ENCODE measurements around the gene MAPT. TPM values are rescaled to one million over a fixed set of nuclear protein-coding genes. Genes with fewer than 3 reads are reported as not detected.

Gene MAPT
- total RNA-seq, 1 donor from 2014 or later = 2.1 TPM

DNA sequence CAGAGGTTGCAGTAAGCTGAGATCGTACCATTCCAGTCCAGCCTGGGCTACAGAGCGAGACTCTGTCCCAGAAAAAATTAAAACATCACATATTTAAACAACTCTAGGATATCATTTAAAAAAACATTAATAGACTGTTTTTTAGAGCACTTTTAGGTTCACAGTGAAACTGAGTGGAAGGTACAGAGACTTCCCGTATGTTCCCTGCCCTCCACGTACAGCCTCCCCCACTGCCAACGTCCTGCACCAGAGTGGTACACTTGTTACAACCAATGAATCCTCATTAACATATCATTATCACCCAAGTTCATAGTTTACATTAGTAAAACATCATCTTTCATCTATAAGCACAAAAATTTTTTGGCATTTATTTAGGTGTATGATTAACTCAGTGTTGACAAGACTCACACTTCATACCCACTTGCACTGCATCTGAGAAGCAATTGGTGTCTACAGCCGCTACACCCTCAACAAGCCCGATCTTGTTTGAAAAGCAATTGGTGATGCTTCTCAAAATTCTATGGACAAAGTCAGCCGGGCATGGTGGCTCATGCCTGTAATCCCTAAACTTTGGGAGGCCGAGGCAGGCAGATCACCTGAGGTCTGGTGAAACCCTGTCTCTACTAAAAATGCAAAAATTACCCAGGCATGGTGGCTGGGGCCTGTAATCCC lies 64.8 kb downstream of the MAPT start:
- no peak for DNase-seq (ENCODE audit: low read depth)
- Histone ChIP-seq H3K27me3 (ENCODE audit: insufficient read depth, low read length) (peaks cover 5% of the 10 kb centered on the region), H3K9me3 (ENCODE audit: insufficient read depth, low read depth, low read length) (no peaks in the 10 kb centered on the region), H3K4me2 (ENCODE audit: low read length) (no peak overlapping the region), H3K4me3 (ENCODE audit: insufficient read depth, low read depth, low read length) (no peak overlapping the region), H3K27ac (ENCODE audit: low read depth, low read length) (no peak overlapping the region), H4K20me1 (ENCODE audit: insufficient read depth, low read length) (no peaks in the 10 kb centered on the region), H3K9ac (ENCODE audit: low read length) (no peak overlapping the region), H3K79me2 (ENCODE audit: insufficient read depth, low read length) (no peaks in the 10 kb centered on the region), H3K36me3 (ENCODE audit: insufficient read depth, low read length) (no peaks in the 10 kb centered on the region), H2AFZ (ENCODE audit: low read depth, low read length) (no peak overlapping the region), H3K4me1 (ENCODE audit: insufficient read depth, low read length) (no peaks in the 10 kb centered on the region)
- Mint-ChIP-seq H3K4me1 (ENCODE audit: low read depth, unreplicated experiment) (peaks cover 7% of the 10 kb centered on the region), H3K36me3 (ENCODE audit: low read depth, unreplicated experiment) (peaks cover 4% of the 10 kb centered on the region), H3K27ac (ENCODE audit: unreplicated experiment) (no peak overlapping the region), H3K4me3 (ENCODE audit: unreplicated experiment) (no peak overlapping the region), H3K9me3 (ENCODE audit: unreplicated experiment) (no peaks in the 10 kb centered on the region), H3K27me3 (ENCODE audit: low read depth, unreplicated experiment) (peaks cover 5% of the 10 kb centered on the region)
- no peak for FAIRE-seq
- TF ChIP-seq, protein P1, sequence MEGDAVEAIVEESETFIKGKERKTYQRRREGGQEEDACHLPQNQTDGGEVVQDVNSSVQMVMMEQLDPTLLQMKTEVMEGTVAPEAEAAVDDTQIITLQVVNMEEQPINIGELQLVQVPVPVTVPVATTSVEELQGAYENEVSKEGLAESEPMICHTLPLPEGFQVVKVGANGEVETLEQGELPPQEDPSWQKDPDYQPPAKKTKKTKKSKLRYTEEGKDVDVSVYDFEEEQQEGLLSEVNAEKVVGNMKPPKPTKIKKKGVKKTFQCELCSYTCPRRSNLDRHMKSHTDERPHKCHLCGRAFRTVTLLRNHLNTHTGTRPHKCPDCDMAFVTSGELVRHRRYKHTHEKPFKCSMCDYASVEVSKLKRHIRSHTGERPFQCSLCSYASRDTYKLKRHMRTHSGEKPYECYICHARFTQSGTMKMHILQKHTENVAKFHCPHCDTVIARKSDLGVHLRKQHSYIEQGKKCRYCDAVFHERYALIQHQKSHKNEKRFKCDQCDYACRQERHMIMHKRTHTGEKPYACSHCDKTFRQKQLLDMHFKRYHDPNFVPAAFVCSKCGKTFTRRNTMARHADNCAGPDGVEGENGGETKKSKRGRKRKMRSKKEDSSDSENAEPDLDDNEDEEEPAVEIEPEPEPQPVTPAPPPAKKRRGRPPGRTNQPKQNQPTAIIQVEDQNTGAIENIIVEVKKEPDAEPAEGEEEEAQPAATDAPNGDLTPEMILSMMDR (IDR thresholded peaks at IDR 0.05; ENCODE audit: insufficient read depth, low read depth, low read length) = no peak
- TF ChIP-seq EZH2 (IDR thresholded peaks at IDR 0.05; ENCODE audit: insufficient read depth, low read length) = no peak

DNA sequence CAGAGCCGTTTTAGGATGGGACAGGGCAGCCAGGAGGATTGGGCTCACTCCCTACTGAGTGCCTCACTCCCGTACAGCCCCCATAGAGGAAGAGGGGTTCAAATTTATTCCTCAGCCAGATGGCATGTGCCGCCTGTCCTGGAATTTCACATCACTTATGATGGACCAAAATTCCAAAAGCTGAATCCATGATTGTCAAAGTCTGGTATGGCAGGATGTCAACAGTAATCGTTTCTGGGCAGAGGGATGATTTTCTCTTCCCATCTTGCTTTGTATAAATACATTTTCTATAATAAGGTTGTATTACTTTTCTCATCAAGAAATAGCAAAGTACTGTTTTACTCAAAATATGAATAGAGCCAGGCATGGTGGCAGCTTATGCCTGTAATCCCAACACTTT lies 66.0 kb downstream of the MAPT start:
- no peak overlapping the region for H3K4me3 ChIP-seq (ENCODE audit: insufficient read depth, low read depth, low read length)
- H4K20me1 ChIP-seq (ENCODE audit: insufficient read depth, low read length) = no peaks in the 10 kb centered on the region
- FAIRE-seq = no peak
- H3K36me3 ChIP-seq (ENCODE audit: insufficient read depth, low read length) = no peaks in the 10 kb centered on the region
- no peak overlapping the region for H3K9ac ChIP-seq (ENCODE audit: low read length)
- no peaks in the 10 kb centered on the region for H3K9me3 ChIP-seq (ENCODE audit: insufficient read depth, low read depth, low read length)
- no peak overlapping the region for H3K27ac ChIP-seq (ENCODE audit: low read depth, low read length)
- no peak overlapping the region for H3K4me3 Mint-ChIP-seq (ENCODE audit: unreplicated experiment)
- no peak for TF ChIP-seq EZH2 (IDR thresholded peaks at IDR 0.05; ENCODE audit: insufficient read depth, low read length)
- TF ChIP-seq, protein P1 (IDR thresholded peaks at IDR 0.05; ENCODE audit: insufficient read depth, low read depth, low read length) = no peak
- H3K4me2 ChIP-seq (ENCODE audit: low read length) = no peak overlapping the region
- no peaks in the 10 kb centered on the region for H3K9me3 Mint-ChIP-seq (ENCODE audit: unreplicated experiment)
- H3K27me3 Mint-ChIP-seq (ENCODE audit: low read depth, unreplicated experiment) = peaks cover 5% of the 10 kb centered on the region
- H3K27me3 ChIP-seq (ENCODE audit: insufficient read depth, low read length) = peaks cover 5% of the 10 kb centered on the region
- DNase-seq (ENCODE audit: low read depth) = no peak
- no peaks in the 10 kb centered on the region for H3K79me2 ChIP-seq (ENCODE audit: insufficient read depth, low read length)
- H3K36me3 Mint-ChIP-seq (ENCODE audit: low read depth, unreplicated experiment) = peaks cover 4% of the 10 kb centered on the region
- no peaks in the 10 kb centered on the region for H3K4me1 ChIP-seq (ENCODE audit: insufficient read depth, low read length)
- H3K27ac Mint-ChIP-seq (ENCODE audit: unreplicated experiment) = no peak overlapping the region
- H3K4me1 Mint-ChIP-seq (ENCODE audit: low read depth, unreplicated experiment) = peaks cover 7% of the 10 kb centered on the region
- H2AFZ ChIP-seq (ENCODE audit: low read depth, low read length) = no peak overlapping the region

DNA sequence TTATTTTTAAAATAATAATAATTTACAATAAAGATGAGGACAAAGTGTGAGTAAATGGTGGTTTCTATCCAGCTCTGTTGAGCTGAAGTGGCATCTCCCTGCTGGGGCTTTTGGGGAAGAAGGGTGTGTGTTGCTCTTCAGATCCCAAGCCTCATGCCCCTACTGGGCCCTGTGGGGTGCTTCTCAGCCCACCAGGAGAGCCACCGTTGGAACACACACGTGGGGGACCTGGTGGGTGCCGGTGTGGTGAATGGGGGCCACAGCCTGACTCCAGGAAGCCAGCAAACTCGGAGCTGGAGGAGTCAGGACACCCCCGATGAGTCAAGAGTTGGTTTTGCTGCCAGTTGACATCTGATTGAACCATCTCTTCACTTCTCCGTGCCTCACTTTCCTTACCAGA lies 66.9 kb downstream of the MAPT start:
- Histone ChIP-seq H3K4me1 (ENCODE audit: insufficient read depth, low read length) (no peaks in the 10 kb centered on the region), H3K27me3 (ENCODE audit: insufficient read depth, low read length) (peaks cover 9% of the 10 kb centered on the region), H3K27ac (ENCODE audit: low read depth, low read length) (no peak overlapping the region), H3K9ac (ENCODE audit: low read length) (no peak overlapping the region), H3K4me3 (ENCODE audit: insufficient read depth, low read depth, low read length) (no peak overlapping the region), H4K20me1 (ENCODE audit: insufficient read depth, low read length) (no peaks in the 10 kb centered on the region), H3K9me3 (ENCODE audit: insufficient read depth, low read depth, low read length) (no peaks in the 10 kb centered on the region), H2AFZ (ENCODE audit: low read depth, low read length) (no peak overlapping the region), H3K36me3 (ENCODE audit: insufficient read depth, low read length) (no peaks in the 10 kb centered on the region), H3K79me2 (ENCODE audit: insufficient read depth, low read length) (no peaks in the 10 kb centered on the region), H3K4me2 (ENCODE audit: low read length) (no peak overlapping the region)
- H3K4me3 Mint-ChIP-seq (ENCODE audit: unreplicated experiment) = no peak overlapping the region
- H3K9me3 Mint-ChIP-seq (ENCODE audit: unreplicated experiment) = no peaks in the 10 kb centered on the region
- H3K4me1 Mint-ChIP-seq (ENCODE audit: low read depth, unreplicated experiment) = peaks cover 7% of the 10 kb centered on the region
- TF ChIP-seq, protein P1 (IDR thresholded peaks at IDR 0.05; ENCODE audit: insufficient read depth, low read depth, low read length) = no peak
- TF ChIP-seq EZH2 (IDR thresholded peaks at IDR 0.05; ENCODE audit: insufficient read depth, low read length) = no peak
- DNase-seq (ENCODE audit: low read depth) (no peak), FAIRE-seq (no peak)
- peaks cover 4% of the 10 kb centered on the region for H3K36me3 Mint-ChIP-seq (ENCODE audit: low read depth, unreplicated experiment)
- no peak overlapping the region for H3K27ac Mint-ChIP-seq (ENCODE audit: unreplicated experiment)
- peaks cover 13% of the 10 kb centered on the region for H3K27me3 Mint-ChIP-seq (ENCODE audit: low read depth, unreplicated experiment)

Data from astrocyte (in vitro differentiated cells and primary cell).